ENCODE measurements around the gene ABCC1. TPM values are rescaled to one million over a fixed set of nuclear protein-coding genes. Genes with fewer than 3 reads are reported as not detected.
"Not testable (repeated sequence)": the region's sequence is repeated elsewhere in the genome, so short reads cannot be mapped to it uniquely, and the experiment has no call there.

The ABCC1 gene
- total RNA-seq, 1 donor from 2014 or later: 53.7 TPM

GRCh38 chr16:16150117-16150877, 200.9 kb downstream of the ABCC1 start:
- H3K27ac Mint-ChIP-seq: no peak overlapping the region
- no peak overlapping the region for H3K4me3 Mint-ChIP-seq
- no peaks in the 10 kb centered on the region for H3K27me3 Mint-ChIP-seq
- H3K9me3 Mint-ChIP-seq: no peaks in the 10 kb centered on the region
- no peaks in the 10 kb centered on the region for H3K36me3 Mint-ChIP-seq
- TF ChIP-seq, protein P1, sequence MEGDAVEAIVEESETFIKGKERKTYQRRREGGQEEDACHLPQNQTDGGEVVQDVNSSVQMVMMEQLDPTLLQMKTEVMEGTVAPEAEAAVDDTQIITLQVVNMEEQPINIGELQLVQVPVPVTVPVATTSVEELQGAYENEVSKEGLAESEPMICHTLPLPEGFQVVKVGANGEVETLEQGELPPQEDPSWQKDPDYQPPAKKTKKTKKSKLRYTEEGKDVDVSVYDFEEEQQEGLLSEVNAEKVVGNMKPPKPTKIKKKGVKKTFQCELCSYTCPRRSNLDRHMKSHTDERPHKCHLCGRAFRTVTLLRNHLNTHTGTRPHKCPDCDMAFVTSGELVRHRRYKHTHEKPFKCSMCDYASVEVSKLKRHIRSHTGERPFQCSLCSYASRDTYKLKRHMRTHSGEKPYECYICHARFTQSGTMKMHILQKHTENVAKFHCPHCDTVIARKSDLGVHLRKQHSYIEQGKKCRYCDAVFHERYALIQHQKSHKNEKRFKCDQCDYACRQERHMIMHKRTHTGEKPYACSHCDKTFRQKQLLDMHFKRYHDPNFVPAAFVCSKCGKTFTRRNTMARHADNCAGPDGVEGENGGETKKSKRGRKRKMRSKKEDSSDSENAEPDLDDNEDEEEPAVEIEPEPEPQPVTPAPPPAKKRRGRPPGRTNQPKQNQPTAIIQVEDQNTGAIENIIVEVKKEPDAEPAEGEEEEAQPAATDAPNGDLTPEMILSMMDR (conservative IDR thresholded peaks at IDR 0.05): no peak
- DNase-seq (ENCODE audit: extremely low spot score, unreplicated experiment): no peak
- no peaks in the 10 kb centered on the region for H3K4me1 Mint-ChIP-seq (ENCODE audit: unreplicated experiment)

DNA sequence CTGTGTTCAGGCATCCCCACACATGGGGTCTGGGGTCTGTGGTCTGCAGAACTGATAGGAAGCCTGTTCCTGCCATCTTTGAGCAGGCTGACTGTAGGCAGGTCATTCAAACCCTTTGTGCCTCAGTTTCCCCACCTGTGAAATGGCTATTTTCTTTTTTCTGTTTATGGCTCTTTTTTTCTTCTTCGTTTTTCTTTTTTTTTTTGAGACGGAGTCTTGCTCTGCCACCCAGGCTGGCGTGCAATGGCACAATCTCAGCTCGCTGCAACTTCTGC, 201.4 kb downstream of the ABCC1 start:
- no peaks in the 10 kb centered on the region for H3K4me1 Mint-ChIP-seq (ENCODE audit: unreplicated experiment)
- H3K36me3 Mint-ChIP-seq: no peaks in the 10 kb centered on the region
- H3K4me3 Mint-ChIP-seq: no peak overlapping the region
- H3K27ac Mint-ChIP-seq: no peak overlapping the region
- TF ChIP-seq, protein P1 (conservative IDR thresholded peaks at IDR 0.05): no peak
- no peak for DNase-seq (ENCODE audit: extremely low spot score, unreplicated experiment)
- H3K9me3 Mint-ChIP-seq: no peaks in the 10 kb centered on the region
- H3K27me3 Mint-ChIP-seq: no peaks in the 10 kb centered on the region

DNA sequence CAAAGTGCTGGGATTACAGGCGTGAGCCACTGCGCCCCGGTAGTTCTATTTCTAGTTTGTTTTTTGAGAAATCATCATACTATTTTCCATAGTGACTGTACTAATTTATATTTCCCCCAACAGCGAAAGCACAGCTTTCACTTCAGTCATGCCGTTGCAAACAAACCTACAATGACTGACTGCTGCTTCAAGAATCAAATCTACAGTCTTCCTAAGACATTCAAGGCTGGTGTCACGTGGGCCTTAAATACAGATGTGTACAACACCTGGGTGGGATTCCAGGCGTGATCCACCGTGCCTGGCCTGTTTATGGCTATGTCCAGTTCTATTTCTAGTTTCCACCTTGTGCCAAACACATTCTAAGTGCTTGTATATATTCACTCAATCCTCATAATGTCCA, 201.9 kb downstream of the ABCC1 start:
- Mint-ChIP-seq H3K9me3 (no peaks in the 10 kb centered on the region), H3K27ac (peak overlapping the region; percentile 50), H3K27me3 (no peaks in the 10 kb centered on the region), H3K4me3 (no peak overlapping the region), H3K4me1 (ENCODE audit: unreplicated experiment) (no peaks in the 10 kb centered on the region), H3K36me3 (no peaks in the 10 kb centered on the region)
- TF ChIP-seq, protein P1 (conservative IDR thresholded peaks at IDR 0.05): no peak
- no peak for DNase-seq (ENCODE audit: extremely low spot score, unreplicated experiment)

GRCh38 chr16:16153000-16153399, 203.6 kb downstream of the ABCC1 start:
- H3K4me1 Mint-ChIP-seq (ENCODE audit: unreplicated experiment); DNase-seq (ENCODE audit: extremely low spot score, unreplicated experiment); H3K9me3 Mint-ChIP-seq; H3K27me3 Mint-ChIP-seq; H3K4me3 Mint-ChIP-seq; H3K27ac Mint-ChIP-seq; H3K36me3 Mint-ChIP-seq: not testable (repeated sequence)

DNA sequence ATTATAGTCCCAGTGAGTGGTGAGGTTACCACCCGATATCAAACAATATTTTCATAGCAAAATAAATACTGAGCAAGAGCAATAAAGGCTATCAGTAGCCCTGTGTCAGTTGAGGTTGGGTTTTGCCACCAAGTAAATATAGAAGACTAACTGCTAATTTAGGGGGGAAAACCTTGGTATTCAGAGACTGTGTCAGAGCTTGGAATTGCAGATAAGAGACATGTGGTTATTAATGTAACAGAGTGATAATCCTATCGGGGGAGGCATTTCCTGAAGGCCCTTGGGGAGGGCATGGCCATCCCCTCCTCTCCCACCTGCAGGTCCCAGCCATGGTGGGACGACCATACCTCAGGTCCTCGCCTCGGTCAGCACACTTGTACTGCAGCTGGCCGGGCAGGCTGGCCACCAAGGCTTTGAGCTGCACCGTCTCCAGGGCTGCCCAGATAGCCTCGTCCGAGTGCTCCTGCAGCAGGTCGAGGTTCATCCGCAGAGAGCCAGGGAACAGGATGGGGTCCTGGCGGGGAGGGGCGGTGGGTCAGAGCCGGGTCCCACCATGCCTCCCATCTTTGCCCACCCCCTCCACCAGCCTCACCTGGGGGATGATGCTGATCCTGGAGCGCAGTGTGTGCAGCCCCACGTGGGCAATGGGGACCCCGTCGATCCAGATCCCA, 205.0 kb downstream of the ABCC1 start:
- TF ChIP-seq, protein P1 (conservative IDR thresholded peaks at IDR 0.05): no peak
- Mint-ChIP-seq H3K27me3 (no peaks in the 10 kb centered on the region), H3K27ac (no peak overlapping the region), H3K36me3 (no peaks in the 10 kb centered on the region), H3K4me1 (ENCODE audit: unreplicated experiment) (no peaks in the 10 kb centered on the region), H3K4me3 (no peak overlapping the region), H3K9me3 (peaks cover 8% of the 10 kb centered on the region)
- DNase-seq (ENCODE audit: extremely low spot score, unreplicated experiment): no peak

GRCh38 chr16:16155234-16155633, 205.8 kb downstream of the ABCC1 start:
- DNase-seq (ENCODE audit: extremely low spot score, unreplicated experiment): no peak
- H3K4me3 Mint-ChIP-seq: no peak overlapping the region
- TF ChIP-seq, protein P1 (conservative IDR thresholded peaks at IDR 0.05): no peak
- no peaks in the 10 kb centered on the region for H3K4me1 Mint-ChIP-seq (ENCODE audit: unreplicated experiment)
- peaks cover 8% of the 10 kb centered on the region for H3K9me3 Mint-ChIP-seq
- no peak overlapping the region for H3K27ac Mint-ChIP-seq
- no peaks in the 10 kb centered on the region for H3K36me3 Mint-ChIP-seq
- H3K27me3 Mint-ChIP-seq: no peaks in the 10 kb centered on the region
